Urothelium cell line (cell line): ENCODE results near the gene TPM2.
A peak's percentile ranks its signal among the peaks of the same experiment; 100 is the strongest.
"Not testable (repeated sequence)": the region's sequence is repeated elsewhere in the genome, so short reads cannot be mapped to it uniquely, and the experiment has no call there.

Experiments
- DNase-seq: peaks from one replicate; pipeline ENCODE4 v3.0.0; 2011; ENCODE audit warnings: low spot score, mixed read lengths
- FAIRE-seq: peaks from 2 replicates; lab custom pipeline; 2011; peaks lifted over from hg19 to GRCh38; lab: Jason Lieb, UNC

Gene TPM2

GRCh38 chr9:35658137-35658967 is 31.4 kb downstream of the TPM2 start, which contains the start of gene CCDC107:
Gene CCDC107 (plus strand): TSS chr9:35658292. CDS start chr9:35658380, 88 bp downstream.
- DNase-seq (peak; percentile 97), FAIRE-seq (peak; percentile 75)

- DNase-seq (peak; percentile 95), FAIRE-seq (peak; percentile 9)
Measured at GRCh38 chr9:35657546-35658136, 32.1 kb downstream of the TPM2 start, which contains the start of gene RMRP. Gene RMRP (minus strand): TSS chr9:35658019.

- FAIRE-seq (no peak), DNase-seq (no peak)
Measured at GRCh38 chr9:35656831-35657545, 32.7 kb downstream of the TPM2 start.

- DNase-seq, result no peak
Measured at GRCh38 chr9:35656348-35656747, 33.4 kb downstream of the TPM2 start.

GRCh38 chr9:35653611-35654010 is 36.1 kb downstream of the TPM2 start:
- FAIRE-seq, result no peak
- no peak for DNase-seq

More at GRCh38 chr9:35656348-35656747, 33.4 kb downstream of the TPM2 start:
- FAIRE-seq, result no peak

- no peak for DNase-seq
- no peak for FAIRE-seq
Measured at GRCh38 chr9:35652829-35653209, 36.9 kb downstream of the TPM2 start.

GRCh38 chr9:35651956-35652828 is 37.5 kb downstream of the TPM2 start:
- DNase-seq (no peak), FAIRE-seq (no peak)

- FAIRE-seq (no peak), DNase-seq (no peak)
Measured at GRCh38 chr9:35650341-35651158, 39.2 kb downstream of the TPM2 start, which contains the start of gene SIT1. Gene SIT1 (minus strand): TSS chr9:35650931. CDS start chr9:35650853, 78 bp downstream.

GRCh38 chr9:35649431-35650340 is 40.0 kb downstream of the TPM2 start:
- FAIRE-seq, result no peak

GRCh38 chr9:35646533-35647265 is 43.0 kb downstream of the TPM2 start:
- FAIRE-seq, result peak; percentile 76
- DNase-seq, result peak; percentile 97

More at GRCh38 chr9:35649431-35650340, 40.0 kb downstream of the TPM2 start:
- no peak for DNase-seq

GRCh38 chr9:35646153-35646532 is 43.6 kb downstream of the TPM2 start:
- DNase-seq (peak; percentile 67), FAIRE-seq (no peak)

- FAIRE-seq, DNase-seq: not testable (repeated sequence)
Measured at GRCh38 chr9:35645736-35646135, 44.0 kb downstream of the TPM2 start.

- DNase-seq (no peak), FAIRE-seq (no peak)
Measured at GRCh38 chr9:35643046-35643445, 46.7 kb downstream of the TPM2 start.

- not testable (repeated sequence) for DNase-seq
Measured at GRCh38 chr9:35641478-35641877, 48.2 kb downstream of the TPM2 start.

GRCh38 chr9:35640431-35640830 is 49.3 kb downstream of the TPM2 start:
- not testable (repeated sequence) for FAIRE-seq, DNase-seq

More at GRCh38 chr9:35641478-35641877, 48.2 kb downstream of the TPM2 start:
- FAIRE-seq, result not testable (repeated sequence)

GRCh38 chr9:35639631-35640030 is 50.1 kb downstream of the TPM2 start:
- FAIRE-seq, result no peak

GRCh38 chr9:35639225-35639624 is 50.5 kb downstream of the TPM2 start:
- DNase-seq, FAIRE-seq: not testable (repeated sequence)

More at GRCh38 chr9:35639631-35640030, 50.1 kb downstream of the TPM2 start:
- no peak for DNase-seq
